Measurements from ENCODE around the gene PPIL4.

- TF ChIP-seq CTCF (conservative IDR thresholded peaks at IDR 0.05; ENCODE audit: low read depth in 2 of 2), result no peak
- no peak for TF ChIP-seq EZH2 (IDR thresholded peaks at IDR 0.05; ENCODE audit: low read depth, unreplicated experiment)
- TF ChIP-seq, protein P1, sequence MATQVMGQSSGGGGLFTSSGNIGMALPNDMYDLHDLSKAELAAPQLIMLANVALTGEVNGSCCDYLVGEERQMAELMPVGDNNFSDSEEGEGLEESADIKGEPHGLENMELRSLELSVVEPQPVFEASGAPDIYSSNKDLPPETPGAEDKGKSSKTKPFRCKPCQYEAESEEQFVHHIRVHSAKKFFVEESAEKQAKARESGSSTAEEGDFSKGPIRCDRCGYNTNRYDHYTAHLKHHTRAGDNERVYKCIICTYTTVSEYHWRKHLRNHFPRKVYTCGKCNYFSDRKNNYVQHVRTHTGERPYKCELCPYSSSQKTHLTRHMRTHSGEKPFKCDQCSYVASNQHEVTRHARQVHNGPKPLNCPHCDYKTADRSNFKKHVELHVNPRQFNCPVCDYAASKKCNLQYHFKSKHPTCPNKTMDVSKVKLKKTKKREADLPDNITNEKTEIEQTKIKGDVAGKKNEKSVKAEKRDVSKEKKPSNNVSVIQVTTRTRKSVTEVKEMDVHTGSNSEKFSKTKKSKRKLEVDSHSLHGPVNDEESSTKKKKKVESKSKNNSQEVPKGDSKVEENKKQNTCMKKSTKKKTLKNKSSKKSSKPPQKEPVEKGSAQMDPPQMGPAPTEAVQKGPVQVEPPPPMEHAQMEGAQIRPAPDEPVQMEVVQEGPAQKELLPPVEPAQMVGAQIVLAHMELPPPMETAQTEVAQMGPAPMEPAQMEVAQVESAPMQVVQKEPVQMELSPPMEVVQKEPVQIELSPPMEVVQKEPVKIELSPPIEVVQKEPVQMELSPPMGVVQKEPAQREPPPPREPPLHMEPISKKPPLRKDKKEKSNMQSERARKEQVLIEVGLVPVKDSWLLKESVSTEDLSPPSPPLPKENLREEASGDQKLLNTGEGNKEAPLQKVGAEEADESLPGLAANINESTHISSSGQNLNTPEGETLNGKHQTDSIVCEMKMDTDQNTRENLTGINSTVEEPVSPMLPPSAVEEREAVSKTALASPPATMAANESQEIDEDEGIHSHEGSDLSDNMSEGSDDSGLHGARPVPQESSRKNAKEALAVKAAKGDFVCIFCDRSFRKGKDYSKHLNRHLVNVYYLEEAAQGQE (IDR thresholded peaks at IDR 0.05; ENCODE audit: unreplicated experiment), result no peak
- no peak for TF ChIP-seq POLR2AphosphoS5 (IDR thresholded peaks at IDR 0.05; ENCODE audit: low read depth)
- TF ChIP-seq EZH2phosphoT487 (IDR thresholded peaks at IDR 0.05; ENCODE audit: unreplicated experiment), result no peak
Observed at GRCh38 chr6:149503872-149504271, 42.0 kb downstream of the PPIL4 start.

Measured in GM23338 (cell line).